Measurements from ENCODE around the gene SHC2. TPM values are rescaled to one million over a fixed set of nuclear protein-coding genes. Genes with fewer than 3 reads are reported as not detected.

Gene SHC2
- total RNA-seq, 1 experiment from 2014 or later: 16.6 TPM

DNA sequence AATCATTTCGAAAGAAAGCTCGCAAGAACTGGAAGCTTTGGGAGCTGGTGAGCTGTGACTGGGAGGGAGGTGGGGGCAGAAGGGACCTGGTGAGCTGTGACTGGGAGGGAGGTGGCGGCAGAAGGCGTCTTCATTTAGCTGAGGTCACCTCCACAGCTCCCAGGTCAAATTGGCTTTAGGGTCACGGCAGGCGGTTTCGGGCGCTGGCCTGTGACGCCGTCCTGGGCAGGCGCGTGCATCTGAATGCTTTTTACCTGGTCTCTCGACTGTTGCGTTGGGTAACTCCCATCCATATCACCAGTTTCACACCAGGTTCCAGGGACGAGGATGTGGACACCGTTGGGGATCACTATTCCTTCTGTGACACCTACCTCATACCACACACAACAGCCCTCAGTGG, 81.0 kb downstream of the SHC2 start:
- no peaks in the 10 kb centered on the region for H3K79me2 ChIP-seq (ENCODE audit: insufficient read depth, low read length)
- no peak overlapping the region; the same call in 1 of the 2 replicates for H3K14ac ChIP-seq (ENCODE audit: insufficient read depth, low read length)
- H3K23ac ChIP-seq (ENCODE audit: insufficient read length, low read depth, low read length): no peak overlapping the region
- no peak overlapping the region for H2BK120ac ChIP-seq (ENCODE audit: low read depth, low read length, poor library complexity, severe bottlenecking)
- peaks cover 15 to 27% of the 10 kb centered on the region in 2 experiments for H3K9me3 Mint-ChIP-seq
- H3K9ac ChIP-seq (ENCODE audit: extremely low read depth, insufficient read length, low read length): no peak overlapping the region
- H3T11ph ChIP-seq (ENCODE audit: low read length): no peak overlapping the region
- H3K4me3 Mint-ChIP-seq: no peak overlapping the region
- no peak overlapping the region for H2AFZ ChIP-seq (ENCODE audit: low read length)
- H3K4ac ChIP-seq (ENCODE audit: low read depth, low read length): no peak overlapping the region
- H4K5ac ChIP-seq (ENCODE audit: insufficient read length, low read depth, low read length): no peak overlapping the region
- no peak overlapping the region for H2AK5ac ChIP-seq (ENCODE audit: insufficient read length, low read length)
- H3K27me3 ChIP-seq (ENCODE audit: insufficient read depth, low read length): no peaks in the 10 kb centered on the region
- H3K27ac Mint-ChIP-seq: no peak overlapping the region
- H3K18ac ChIP-seq (ENCODE audit: insufficient read length, low read depth, low read length): no peak overlapping the region
- H3K36me3 Mint-ChIP-seq (ENCODE audit: insufficient read depth in 1 of 3, low read depth in 3 of 3): peaks cover 0 to 4% (median 2%) of the 10 kb centered on the region in 3 experiments; a peak in 3 of 7 replicates
- H2BK5ac ChIP-seq (ENCODE audit: insufficient read length, low read length): no peak overlapping the region
- H2BK20ac ChIP-seq (ENCODE audit: low read depth, low read length, poor library complexity, severe bottlenecking): no peak overlapping the region
- no peak overlapping the region for H3K56ac ChIP-seq (ENCODE audit: insufficient read length, low read depth, low read length)
- no peak overlapping the region for H2BK15ac ChIP-seq (ENCODE audit: low read depth, low read length)
- H3K79me1 ChIP-seq (ENCODE audit: insufficient read depth, low read depth, low read length, poor library complexity, severe bottlenecking): no peaks in the 10 kb centered on the region
- H3K4me1 Mint-ChIP-seq: peaks cover 12 to 21% of the 10 kb centered on the region in 2 experiments
- peaks cover 41% of the 10 kb centered on the region for H3K27me3 Mint-ChIP-seq (ENCODE audit: low read depth)
- H3K23me2 ChIP-seq (ENCODE audit: insufficient read length, low read depth, low read length, poor library complexity, severe bottlenecking): no peaks in the 10 kb centered on the region
- H4K8ac ChIP-seq (replicated peaks; ENCODE audit: insufficient read length, low read depth, low read length): no peak overlapping the region
- H3K4me1 ChIP-seq (ENCODE audit: insufficient read depth, low read length): no peaks in the 10 kb centered on the region
- H2BK12ac ChIP-seq (ENCODE audit: insufficient read length, low read depth, low read length): no peak overlapping the region
- H4K20me1 ChIP-seq (ENCODE audit: control insufficient read depth, insufficient read depth, insufficient read length): no peaks in the 10 kb centered on the region
- WGBS (ENCODE audit: extremely low coverage, insufficient read length, low lambda C conversion rate): no CpG with 5 or more reads among the region's 16 CpGs
- H4K91ac ChIP-seq (ENCODE audit: insufficient read length, low read depth, low read length): no peak overlapping the region
- no peak overlapping the region for H3K4me2 ChIP-seq (ENCODE audit: insufficient read depth, insufficient read length, low read length)
- no peak overlapping the region for H3K27ac ChIP-seq (ENCODE audit: insufficient read length, low read depth, low read length)
- TF ChIP-seq CTCF (conservative IDR thresholded peaks at IDR 0.05): no peak
- no peaks in the 10 kb centered on the region for H3K9me3 ChIP-seq (ENCODE audit: control insufficient read depth, low read depth, low read length)
- no peak for DNase-seq
